ENCODE results near the gene SHC3.

The SHC3 gene

GRCh38 chr9:89172398-89172797, 6.2 kb downstream of the SHC3 start:
- in situ Hi-C loops (cut with MboI; ENCODE audit: low pct_unique_long_range_greater_than_20kb, low sequenced_read_pairs, unreplicated experiment): no loop called here
- TF ChIP-seq CTCF (IDR thresholded peaks at IDR 0.05; ENCODE audit: extremely low read depth, insufficient read depth, missing control alignments): no peak
- DNase-seq (ENCODE audit: low spot score): no peak

GRCh38 chr9:89171693-89172092, 6.9 kb downstream of the SHC3 start:
- no peak for DNase-seq (ENCODE audit: low spot score)
- in situ Hi-C loops (cut with MboI; ENCODE audit: low pct_unique_long_range_greater_than_20kb, low sequenced_read_pairs, unreplicated experiment): no loop called here
- TF ChIP-seq CTCF (IDR thresholded peaks at IDR 0.05; ENCODE audit: extremely low read depth, insufficient read depth, missing control alignments): peak; percentile 11

GRCh38 chr9:89171231-89171630, 7.4 kb downstream of the SHC3 start:
- TF ChIP-seq CTCF (IDR thresholded peaks at IDR 0.05; ENCODE audit: extremely low read depth, insufficient read depth, missing control alignments): no peak
- no peak for DNase-seq (ENCODE audit: low spot score)
- in situ Hi-C loops (cut with MboI; ENCODE audit: low pct_unique_long_range_greater_than_20kb, low sequenced_read_pairs, unreplicated experiment): no loop called here

- TF ChIP-seq CTCF (IDR thresholded peaks at IDR 0.05; ENCODE audit: extremely low read depth, insufficient read depth, missing control alignments): no peak
- DNase-seq (ENCODE audit: low spot score): no peak
- in situ Hi-C loops (cut with MboI; ENCODE audit: low pct_unique_long_range_greater_than_20kb, low sequenced_read_pairs, unreplicated experiment): no loop called here
Observed at GRCh38 chr9:89168901-89169813, 9.5 kb downstream of the SHC3 start.

GRCh38 chr9:89167788-89168187, 10.8 kb downstream of the SHC3 start:
- in situ Hi-C loops (cut with MboI; ENCODE audit: low pct_unique_long_range_greater_than_20kb, low sequenced_read_pairs, unreplicated experiment): no loop called here
- no peak for DNase-seq (ENCODE audit: low spot score)
- TF ChIP-seq CTCF (IDR thresholded peaks at IDR 0.05; ENCODE audit: extremely low read depth, insufficient read depth, missing control alignments): no peak

- TF ChIP-seq CTCF (IDR thresholded peaks at IDR 0.05; ENCODE audit: extremely low read depth, insufficient read depth, missing control alignments): no peak
- in situ Hi-C loops (cut with MboI; ENCODE audit: low pct_unique_long_range_greater_than_20kb, low sequenced_read_pairs, unreplicated experiment): no loop called here
- no peak for DNase-seq (ENCODE audit: low spot score)
Observed at GRCh38 chr9:89166852-89167251, 11.8 kb downstream of the SHC3 start.

All from GM13977 (cell line).